HL-60 (cell line): ENCODE data around the gene GLA.
A peak's percentile ranks its signal among the peaks of the same experiment; 100 is the strongest.

Source experiments
- DNase-seq, 2 experiments: peaks; one replicate each; pipeline ENCODE4 v3.0.0-alpha.2; 2010 to 2020; ENCODE audit warnings: low read depth in 1 of 2, low spot score in 1 of 2
- H3K27ac ChIP-seq: fragments of 250-450 bp; sonication (Bioruptor Pico); replicated peaks from 2 replicates; pipeline ENCODE4 v1.5.1; 2020; ENCODE audit warnings: mild to moderate bottlenecking, moderate library complexity
- H3K27me3 ChIP-seq: fragments of 250-450 bp; sonication (Bioruptor Pico); 2 replicates; pipeline ENCODE4 v1.5.1; 2021; ENCODE audit warnings: mild to moderate bottlenecking, moderate library complexity; ENCODE audit not compliant: insufficient read depth, poor library complexity, severe bottlenecking
- H3K4me3 ChIP-seq: replicated peaks from 2 replicates; pipeline ENCODE4 v1.5.1; 2011; ENCODE audit warnings: mild to moderate bottlenecking, control low read depth, low read length; ENCODE audit not compliant: insufficient read depth
- GABPA ChIP-seq: IDR thresholded peaks from 2 replicates; pipeline ENCODE4 v1.6.1; 2012; ENCODE audit warnings: low read depth
- POLR2AphosphoS5 ChIP-seq: IDR thresholded peaks from 2 replicates; pipeline ENCODE4 v1.6.1; 2012; ENCODE audit warnings: low read depth
- SPI1 ChIP-seq: IDR thresholded peaks from 2 replicates; pipeline ENCODE4 v1.6.1; 2012; ENCODE audit warnings: low read depth, mild to moderate bottlenecking, borderline replicate concordance
- TF ChIP-seq, protein P1 (sequence below): IDR thresholded peaks from 2 replicates; pipeline ENCODE4 v1.6.1; 2012; ENCODE audit warnings: low read depth; ENCODE audit not compliant: insufficient replicate concordance
- TF ChIP-seq, protein P2 (sequence below): IDR thresholded peaks from one replicate; pipeline ENCODE4 v1.5.1; 2011; ENCODE audit warnings: low read length, control low read depth, inconsistent platforms; ENCODE audit not compliant: insufficient read depth

Gene GLA

DNA sequence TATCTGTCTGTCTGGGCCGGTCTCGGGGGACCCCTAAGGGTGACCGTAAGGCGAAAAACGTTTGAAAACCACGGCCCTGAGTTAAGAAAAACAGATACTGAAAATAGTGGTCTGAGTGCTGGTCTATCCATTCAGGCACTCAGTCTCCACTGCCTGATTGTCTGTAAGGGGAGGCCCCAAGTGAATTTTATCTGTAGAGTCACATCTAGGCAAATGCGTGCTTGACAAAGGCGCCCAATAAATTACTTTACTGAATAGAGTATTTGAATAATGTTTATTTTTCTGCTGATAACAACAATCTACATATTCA, 762 bp upstream of the GLA start:
- Histone ChIP-seq H3K4me3 (peak overlapping the region; percentile 58), H3K27me3 (no peaks in the 10 kb centered on the region), H3K27ac (peak overlapping the region; percentile 96)
- TF ChIP-seq, protein P1, sequence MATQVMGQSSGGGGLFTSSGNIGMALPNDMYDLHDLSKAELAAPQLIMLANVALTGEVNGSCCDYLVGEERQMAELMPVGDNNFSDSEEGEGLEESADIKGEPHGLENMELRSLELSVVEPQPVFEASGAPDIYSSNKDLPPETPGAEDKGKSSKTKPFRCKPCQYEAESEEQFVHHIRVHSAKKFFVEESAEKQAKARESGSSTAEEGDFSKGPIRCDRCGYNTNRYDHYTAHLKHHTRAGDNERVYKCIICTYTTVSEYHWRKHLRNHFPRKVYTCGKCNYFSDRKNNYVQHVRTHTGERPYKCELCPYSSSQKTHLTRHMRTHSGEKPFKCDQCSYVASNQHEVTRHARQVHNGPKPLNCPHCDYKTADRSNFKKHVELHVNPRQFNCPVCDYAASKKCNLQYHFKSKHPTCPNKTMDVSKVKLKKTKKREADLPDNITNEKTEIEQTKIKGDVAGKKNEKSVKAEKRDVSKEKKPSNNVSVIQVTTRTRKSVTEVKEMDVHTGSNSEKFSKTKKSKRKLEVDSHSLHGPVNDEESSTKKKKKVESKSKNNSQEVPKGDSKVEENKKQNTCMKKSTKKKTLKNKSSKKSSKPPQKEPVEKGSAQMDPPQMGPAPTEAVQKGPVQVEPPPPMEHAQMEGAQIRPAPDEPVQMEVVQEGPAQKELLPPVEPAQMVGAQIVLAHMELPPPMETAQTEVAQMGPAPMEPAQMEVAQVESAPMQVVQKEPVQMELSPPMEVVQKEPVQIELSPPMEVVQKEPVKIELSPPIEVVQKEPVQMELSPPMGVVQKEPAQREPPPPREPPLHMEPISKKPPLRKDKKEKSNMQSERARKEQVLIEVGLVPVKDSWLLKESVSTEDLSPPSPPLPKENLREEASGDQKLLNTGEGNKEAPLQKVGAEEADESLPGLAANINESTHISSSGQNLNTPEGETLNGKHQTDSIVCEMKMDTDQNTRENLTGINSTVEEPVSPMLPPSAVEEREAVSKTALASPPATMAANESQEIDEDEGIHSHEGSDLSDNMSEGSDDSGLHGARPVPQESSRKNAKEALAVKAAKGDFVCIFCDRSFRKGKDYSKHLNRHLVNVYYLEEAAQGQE: no peak
- TF ChIP-seq POLR2AphosphoS5 (0 out of 2 replicates have a peak, but pooled peaks have one; percentile 3), GABPA (no peak)
- DNase-seq: no peak

DNA sequence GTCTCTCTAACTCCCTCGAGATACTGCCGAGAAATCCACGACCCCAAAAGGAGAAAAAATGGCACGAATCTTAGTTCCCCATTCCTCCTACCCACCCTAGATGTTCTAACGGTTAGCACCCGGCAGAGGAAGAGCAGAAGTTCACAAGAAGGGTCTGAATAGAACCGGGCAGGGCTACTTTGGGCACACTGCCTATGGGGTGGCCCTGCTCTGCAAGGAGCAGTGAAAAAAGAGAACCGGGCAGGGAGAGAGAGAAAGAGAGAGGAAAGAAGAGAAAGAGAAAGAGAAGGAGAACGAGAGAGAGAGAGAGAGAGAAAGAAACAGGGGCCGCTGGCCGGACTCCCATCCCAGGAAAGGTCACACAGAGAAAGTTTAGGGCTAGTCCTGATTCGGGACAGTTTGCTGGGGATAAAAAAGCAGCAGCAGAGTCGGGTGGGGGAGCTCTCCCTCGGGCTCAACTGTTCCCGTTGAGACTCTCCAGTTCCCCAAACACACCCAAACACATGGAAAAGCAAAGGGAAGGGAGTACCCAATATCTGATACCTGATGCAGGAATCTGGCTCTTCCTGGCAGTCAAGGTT, 468 bp downstream of the GLA start:
- peak overlapping the region; percentile 71 for H3K4me3 ChIP-seq
- DNase-seq: peak in 1 of 2 experiments; percentile 31
- peak overlapping the region; percentile 96 for H3K27ac ChIP-seq
- TF ChIP-seq GABPA (no peak), POLR2AphosphoS5 (no peak), SPI1 (no peak)
- TF ChIP-seq, protein P2, sequence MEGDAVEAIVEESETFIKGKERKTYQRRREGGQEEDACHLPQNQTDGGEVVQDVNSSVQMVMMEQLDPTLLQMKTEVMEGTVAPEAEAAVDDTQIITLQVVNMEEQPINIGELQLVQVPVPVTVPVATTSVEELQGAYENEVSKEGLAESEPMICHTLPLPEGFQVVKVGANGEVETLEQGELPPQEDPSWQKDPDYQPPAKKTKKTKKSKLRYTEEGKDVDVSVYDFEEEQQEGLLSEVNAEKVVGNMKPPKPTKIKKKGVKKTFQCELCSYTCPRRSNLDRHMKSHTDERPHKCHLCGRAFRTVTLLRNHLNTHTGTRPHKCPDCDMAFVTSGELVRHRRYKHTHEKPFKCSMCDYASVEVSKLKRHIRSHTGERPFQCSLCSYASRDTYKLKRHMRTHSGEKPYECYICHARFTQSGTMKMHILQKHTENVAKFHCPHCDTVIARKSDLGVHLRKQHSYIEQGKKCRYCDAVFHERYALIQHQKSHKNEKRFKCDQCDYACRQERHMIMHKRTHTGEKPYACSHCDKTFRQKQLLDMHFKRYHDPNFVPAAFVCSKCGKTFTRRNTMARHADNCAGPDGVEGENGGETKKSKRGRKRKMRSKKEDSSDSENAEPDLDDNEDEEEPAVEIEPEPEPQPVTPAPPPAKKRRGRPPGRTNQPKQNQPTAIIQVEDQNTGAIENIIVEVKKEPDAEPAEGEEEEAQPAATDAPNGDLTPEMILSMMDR: no peak
- TF ChIP-seq, protein P1: no peak
- no peaks in the 10 kb centered on the region for H3K27me3 ChIP-seq

DNA sequence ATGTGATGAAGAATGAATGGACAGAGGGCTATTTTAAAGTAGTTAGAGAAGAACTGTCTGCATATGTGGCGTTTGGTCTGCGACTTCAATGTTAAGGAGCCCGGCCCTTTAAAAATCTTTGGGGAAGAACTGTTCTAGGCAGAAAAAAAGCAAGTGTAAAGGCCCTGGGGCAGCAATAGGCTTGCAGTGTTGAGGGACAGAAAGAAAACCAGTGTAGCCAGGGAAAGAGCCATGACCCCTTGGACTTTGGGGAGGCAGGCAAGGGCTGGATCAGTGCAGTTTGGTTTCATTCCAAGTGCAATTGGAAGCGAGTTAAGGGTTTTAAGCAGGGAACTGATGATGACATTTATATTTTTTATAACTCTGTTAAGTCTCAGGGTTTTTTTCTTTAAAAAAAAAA, 7.9 kb downstream of the GLA start:
- no peak for DNase-seq
- Histone ChIP-seq H3K27me3 (no peaks in the 10 kb centered on the region), H3K4me3 (no peak overlapping the region), H3K27ac (no peak overlapping the region)
- no peak for TF ChIP-seq GABPA
- no peak for TF ChIP-seq SPI1
- TF ChIP-seq, protein P1: no peak
- no peak for TF ChIP-seq POLR2AphosphoS5
- TF ChIP-seq, protein P2: no peak
